Neural crest cell (in vitro differentiated cells): ENCODE measurements around the gene REP15. TPM values are rescaled to one million over a fixed set of nuclear protein-coding genes. Genes with fewer than 3 reads are reported as not detected.

Experiments
- DNase-seq: peaks from one replicate; pipeline ENCODE4 v3.0.0; 2021; ENCODE audit warnings: low read depth, mixed read lengths, low spot score
- H3K27ac Mint-ChIP-seq: one replicate; pipeline ENCODE4 v1.8.0; 2021; ENCODE audit warnings: mild to moderate bottlenecking, mixed read lengths; ENCODE audit not compliant: unreplicated experiment
- H3K27me3 Mint-ChIP-seq: 2 replicates; pipeline ENCODE4 v1.8.0; 2021; ENCODE audit warnings: low read depth, mild to moderate bottlenecking, mixed read lengths
- H3K36me3 Mint-ChIP-seq: 2 replicates; pipeline ENCODE4 v1.8.0; 2021; ENCODE audit warnings: low read depth, mild to moderate bottlenecking, mixed read lengths
- H3K4me1 Mint-ChIP-seq: 2 replicates; pipeline ENCODE4 v1.8.0; 2021; ENCODE audit warnings: mixed read lengths
- H3K4me3 Mint-ChIP-seq: one replicate; pipeline ENCODE4 v1.8.0; 2021; ENCODE audit warnings: mild to moderate bottlenecking, mixed read lengths
- H3K9me3 Mint-ChIP-seq: 2 replicates; pipeline ENCODE4 v1.8.0; 2021; ENCODE audit warnings: mixed read lengths
- total RNA-seq: library from RNA; stranded (reverse); gene quantifications from 2 replicates; pipeline ENCODE4 v1.2.1, GENCODE V29; 2021
- TF ChIP-seq, protein P1 (sequence below): fragments of 200-600 bp; sonication (generic); conservative IDR thresholded peaks from 2 replicates; pipeline ENCODE4 v1.5.0; 2021; ENCODE audit warnings: antibody characterized with exemption, mild to moderate bottlenecking

The REP15 gene
- total RNA-seq, 1 donor from 2014 or later = 1.5 TPM

DNA sequence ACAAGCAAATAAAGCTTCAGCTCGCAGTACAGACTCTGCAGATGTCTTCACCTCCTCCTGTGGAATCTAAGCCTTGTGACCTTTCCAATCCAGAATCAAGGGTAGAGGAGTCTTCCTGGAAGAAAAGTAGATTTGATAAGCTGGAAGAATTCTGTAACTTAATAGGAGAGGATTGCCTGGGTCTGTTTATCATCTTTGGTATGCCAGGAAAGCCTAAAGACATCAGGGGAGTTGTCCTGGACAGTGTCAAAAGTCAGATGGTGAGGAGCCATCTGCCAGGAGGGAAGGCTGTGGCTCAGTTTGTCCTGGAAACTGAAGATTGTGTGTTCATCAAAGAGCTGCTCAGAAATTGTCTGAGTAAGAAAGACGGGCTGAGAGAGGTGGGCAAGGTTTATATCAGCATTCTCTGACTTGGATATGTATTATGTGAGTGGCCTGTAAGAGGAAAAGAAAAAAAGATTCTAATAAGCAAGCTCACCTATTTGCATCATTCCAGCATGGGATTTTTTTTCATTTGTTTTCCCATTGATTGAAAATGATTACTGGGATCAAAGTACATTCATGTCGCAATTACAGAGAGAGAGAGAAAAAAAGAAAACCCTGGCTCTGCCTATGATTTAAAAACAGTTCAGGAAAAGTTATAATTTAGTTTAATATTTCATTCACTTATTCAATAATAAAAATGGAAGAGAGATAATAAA, 767 bp downstream of the REP15 start:
- TF ChIP-seq, protein P1, sequence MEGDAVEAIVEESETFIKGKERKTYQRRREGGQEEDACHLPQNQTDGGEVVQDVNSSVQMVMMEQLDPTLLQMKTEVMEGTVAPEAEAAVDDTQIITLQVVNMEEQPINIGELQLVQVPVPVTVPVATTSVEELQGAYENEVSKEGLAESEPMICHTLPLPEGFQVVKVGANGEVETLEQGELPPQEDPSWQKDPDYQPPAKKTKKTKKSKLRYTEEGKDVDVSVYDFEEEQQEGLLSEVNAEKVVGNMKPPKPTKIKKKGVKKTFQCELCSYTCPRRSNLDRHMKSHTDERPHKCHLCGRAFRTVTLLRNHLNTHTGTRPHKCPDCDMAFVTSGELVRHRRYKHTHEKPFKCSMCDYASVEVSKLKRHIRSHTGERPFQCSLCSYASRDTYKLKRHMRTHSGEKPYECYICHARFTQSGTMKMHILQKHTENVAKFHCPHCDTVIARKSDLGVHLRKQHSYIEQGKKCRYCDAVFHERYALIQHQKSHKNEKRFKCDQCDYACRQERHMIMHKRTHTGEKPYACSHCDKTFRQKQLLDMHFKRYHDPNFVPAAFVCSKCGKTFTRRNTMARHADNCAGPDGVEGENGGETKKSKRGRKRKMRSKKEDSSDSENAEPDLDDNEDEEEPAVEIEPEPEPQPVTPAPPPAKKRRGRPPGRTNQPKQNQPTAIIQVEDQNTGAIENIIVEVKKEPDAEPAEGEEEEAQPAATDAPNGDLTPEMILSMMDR = no peak
- H3K27ac Mint-ChIP-seq = no peak overlapping the region
- H3K9me3 Mint-ChIP-seq = no peaks in the 10 kb centered on the region
- DNase-seq = no peak
- no peak overlapping the region for H3K4me3 Mint-ChIP-seq
- peaks cover 5% of the 10 kb centered on the region for H3K36me3 Mint-ChIP-seq
- no peaks in the 10 kb centered on the region for H3K27me3 Mint-ChIP-seq
- H3K4me1 Mint-ChIP-seq = no peaks in the 10 kb centered on the region

DNA sequence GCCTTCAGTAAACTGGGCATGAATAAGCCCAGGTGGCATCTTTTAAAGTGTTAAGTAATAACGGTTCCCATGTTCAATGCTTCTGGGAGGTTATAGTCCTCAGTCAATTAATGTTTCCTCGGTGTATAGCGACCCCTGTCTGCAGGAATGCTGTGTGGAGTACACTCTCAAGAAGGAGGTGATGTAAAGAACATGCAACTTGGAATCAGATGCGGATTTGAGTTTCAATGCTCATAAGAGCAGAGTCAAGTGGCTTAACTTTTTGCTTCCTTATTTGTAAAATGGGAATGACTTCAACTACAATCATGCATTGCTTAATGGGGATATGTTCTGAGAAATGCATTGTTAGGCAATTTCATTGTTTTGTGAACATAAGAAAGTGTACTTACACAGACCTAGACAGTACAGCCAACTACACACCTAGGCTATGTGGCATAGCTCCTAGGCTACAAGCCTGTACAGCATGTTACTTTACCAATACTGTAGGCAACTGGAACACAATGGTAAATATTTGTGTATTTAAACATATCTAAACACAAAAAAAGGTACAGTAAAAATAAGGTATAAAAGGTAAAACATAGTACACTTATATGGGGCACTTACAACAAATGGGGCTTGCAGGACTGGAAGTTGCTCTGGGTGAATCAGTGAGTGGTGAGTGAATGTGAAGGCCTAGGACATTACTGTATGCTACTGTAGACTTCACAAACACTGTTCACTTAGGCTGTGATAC, 7.6 kb downstream of the REP15 start:
- H3K27ac Mint-ChIP-seq = no peak overlapping the region
- H3K9me3 Mint-ChIP-seq = no peaks in the 10 kb centered on the region
- no peak overlapping the region for H3K4me3 Mint-ChIP-seq
- TF ChIP-seq, protein P1 = peak; percentile 98
- H3K36me3 Mint-ChIP-seq = no peaks in the 10 kb centered on the region
- H3K4me1 Mint-ChIP-seq = peaks cover 4% of the 10 kb centered on the region
- DNase-seq = peak; percentile 78
- H3K27me3 Mint-ChIP-seq = no peaks in the 10 kb centered on the region

DNA sequence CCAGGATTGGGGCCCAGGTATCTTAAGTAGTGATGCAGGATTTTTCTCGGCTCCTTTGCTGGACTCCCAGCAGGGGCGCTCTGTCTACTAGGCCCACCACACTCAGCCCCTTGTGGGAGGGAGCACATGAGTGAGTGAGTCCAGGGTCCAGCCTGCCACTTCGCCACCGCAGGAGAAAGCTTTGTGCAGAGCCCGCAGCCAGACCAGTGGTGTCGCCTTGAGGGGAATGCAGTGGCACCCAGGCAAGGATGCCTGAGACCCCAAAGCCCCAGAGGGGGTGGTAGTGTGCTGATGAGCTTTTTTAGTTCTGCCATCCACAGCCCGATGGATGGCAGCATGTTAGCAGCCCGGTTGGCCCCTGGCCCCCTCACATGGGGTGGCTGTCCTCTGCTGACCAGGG, 9.0 kb downstream of the REP15 start:
- no peak overlapping the region for H3K4me3 Mint-ChIP-seq
- no peaks in the 10 kb centered on the region for H3K36me3 Mint-ChIP-seq
- H3K4me1 Mint-ChIP-seq = peaks cover 8% of the 10 kb centered on the region
- no peaks in the 10 kb centered on the region for H3K9me3 Mint-ChIP-seq
- TF ChIP-seq, protein P1 = peak; percentile 17
- DNase-seq = no peak
- peak overlapping the region; percentile 43 for H3K27ac Mint-ChIP-seq
- H3K27me3 Mint-ChIP-seq = no peaks in the 10 kb centered on the region

DNA sequence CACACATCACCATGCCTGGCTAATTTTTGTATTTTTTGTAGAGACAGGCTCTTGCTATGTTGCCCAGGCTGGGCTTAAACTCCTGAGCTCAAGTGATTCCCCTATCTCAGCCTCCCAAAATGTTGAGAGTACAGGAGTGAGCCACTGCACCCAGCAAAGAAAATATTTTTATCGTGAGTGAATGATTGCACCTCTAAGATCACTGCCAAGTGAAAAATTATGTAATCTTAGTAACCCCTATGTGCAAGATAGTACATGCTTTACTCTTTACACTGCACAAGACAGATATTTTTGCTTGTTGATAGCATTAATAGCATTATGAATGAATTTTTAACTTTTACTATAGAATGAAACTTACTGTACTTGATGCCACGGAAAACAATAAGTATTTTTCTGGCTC, 11.0 kb downstream of the REP15 start:
- no peak overlapping the region for H3K27ac Mint-ChIP-seq
- no peak for DNase-seq
- H3K4me3 Mint-ChIP-seq = peak overlapping the region; percentile 14
- no peaks in the 10 kb centered on the region for H3K9me3 Mint-ChIP-seq
- peaks cover 24% of the 10 kb centered on the region for H3K4me1 Mint-ChIP-seq
- H3K36me3 Mint-ChIP-seq = peaks cover 2% of the 10 kb centered on the region
- TF ChIP-seq, protein P1 = no peak
- no peaks in the 10 kb centered on the region for H3K27me3 Mint-ChIP-seq

DNA sequence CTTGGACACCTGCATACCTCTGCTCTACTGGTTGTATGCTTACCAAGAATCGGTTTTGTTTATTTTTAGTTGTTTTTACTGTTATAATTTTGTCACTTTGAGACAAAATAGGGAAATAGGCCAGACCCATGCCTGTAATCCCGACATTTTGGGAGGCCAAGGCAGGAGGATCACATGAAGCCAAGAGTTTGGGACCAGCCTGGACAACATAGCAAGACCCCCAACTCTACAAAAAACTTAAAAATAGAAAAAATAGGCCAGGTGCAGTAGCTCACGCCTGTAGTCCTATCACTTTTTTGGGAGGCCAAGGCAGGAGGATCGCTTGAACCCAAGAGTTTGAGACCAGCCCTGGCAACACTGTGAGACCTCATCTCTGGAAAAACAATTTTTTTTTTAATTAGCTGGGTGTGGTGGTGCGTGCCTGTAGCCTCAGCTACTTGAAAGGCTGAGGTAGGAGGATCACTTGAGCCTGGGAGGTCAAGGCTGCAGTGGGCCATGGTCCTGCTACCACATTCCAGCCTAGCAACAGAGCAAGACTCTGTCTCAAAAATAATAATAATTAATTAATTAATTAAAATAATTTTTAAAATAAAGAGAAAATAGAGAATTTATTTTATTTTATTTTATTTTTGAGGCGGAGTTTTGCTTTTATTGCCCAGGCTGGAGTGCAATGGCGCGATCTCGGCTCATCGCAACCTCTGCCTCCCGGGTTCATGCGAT, 13.1 kb downstream of the REP15 start:
- peaks cover 5% of the 10 kb centered on the region for H3K36me3 Mint-ChIP-seq
- peaks cover 27% of the 10 kb centered on the region for H3K4me1 Mint-ChIP-seq
- H3K27me3 Mint-ChIP-seq = no peaks in the 10 kb centered on the region
- TF ChIP-seq, protein P1 = no peak
- H3K4me3 Mint-ChIP-seq = peak overlapping the region; percentile 93
- no peaks in the 10 kb centered on the region for H3K9me3 Mint-ChIP-seq
- DNase-seq = no peak
- H3K27ac Mint-ChIP-seq = no peak overlapping the region
